Suprapubic skin (tissue), 4 donors: ENCODE data around the gene RAMAC. TPM values are rescaled to one million over a fixed set of nuclear protein-coding genes. Genes with fewer than 3 reads are reported as not detected.

Experiments
- DNase-seq, 2 donors: peaks; one replicate each; pipeline ENCODE4 v3.0.0-alpha.2; 2019; ENCODE audit warnings: low spot score in 2 of 2
- H3K27ac ChIP-seq: fragments of 200-600 bp; sonication (generic); one replicate; pipeline ENCODE4 v1.5.1; 2019
- H3K27me3 ChIP-seq: fragments of 200-600 bp; sonication (generic); one replicate; pipeline ENCODE4 v1.5.1; 2019
- H3K36me3 ChIP-seq: fragments of 200-600 bp; sonication (generic); one replicate; pipeline ENCODE4 v1.5.1; 2019
- H3K4me1 ChIP-seq: fragments of 200-600 bp; sonication (generic); one replicate; pipeline ENCODE4 v1.5.1; 2019
- H3K4me3 ChIP-seq: fragments of 200-600 bp; sonication (generic); one replicate; pipeline ENCODE4 v1.5.1; 2019; ENCODE audit warnings: mild to moderate bottlenecking
- H3K9me3 ChIP-seq: fragments of 200-600 bp; sonication (generic); one replicate; pipeline ENCODE4 v1.5.1; 2019
- CTCF ChIP-seq, 2 donors: fragments of 200-600 bp in 1 of 2; fragments of 450-650 bp in 1 of 2; sonication (generic) in 1 of 2; IDR thresholded peaks; one replicate each; pipeline ENCODE4 v1.5.1; 2016 to 2019; ENCODE audit warnings: antibody characterized with exemption in 2 of 2, mild to moderate bottlenecking in 1 of 2, moderate library complexity in 1 of 2
- EP300 ChIP-seq: sonication (generic); formaldehyde crosslinking; IDR thresholded peaks from one replicate; pipeline ENCODE4 v1.6.1; 2017; ENCODE audit warnings: antibody characterized with exemption
- POLR2A ChIP-seq, 2 donors: fragments of 450-650 bp; IDR thresholded peaks; one replicate each; pipeline ENCODE4 v1.6.1; 2017; ENCODE audit warnings: antibody characterized with exemption in 2 of 2, mild to moderate bottlenecking in 2 of 2, moderate library complexity in 2 of 2
- POLR2AphosphoS5 ChIP-seq, 3 donors: sonication (generic); formaldehyde crosslinking; IDR thresholded peaks; one replicate each; pipeline ENCODE4 v1.6.1; 2017; ENCODE audit warnings: antibody characterized with exemption in 3 of 3
- WGBS: methylation state at CpG from one replicate; pipeline ENCODE4 v1.1.5; 2018; 5-methylcytosine and 5-hydroxymethylcytosine counted together
- total RNA-seq, 4 donors: library from RNA; depleted of rRNA; stranded (reverse); fragments of >200 nt; gene quantifications; one replicate each; pipeline ENCODE4 v1.1.0, GENCODE V29; 2016

RAMAC gene
- total RNA-seq, 4 donors from 2014 or later: 15.9 to 37.0 (median 22.1) TPM

- TF ChIP-seq EP300 (no peak), POLR2A (IDR thresholded peaks at IDR 0.05) (no peak), POLR2AphosphoS5 (IDR thresholded peaks at IDR 0.05) (no peak), CTCF (IDR thresholded peaks at IDR 0.05) (no peak)
- Histone ChIP-seq H3K27me3 (no peaks in the 10 kb centered on the region), H3K4me1 (peaks cover 3% of the 10 kb centered on the region), H3K4me3 (no peak overlapping the region), H3K9me3 (no peaks in the 10 kb centered on the region), H3K27ac (no peak overlapping the region), H3K36me3 (no peaks in the 10 kb centered on the region)
- WGBS: 61% methylated on average over 3 of the region's 3 CpGs
- no peak for DNase-seq
Observed at GRCh38 chr15:82943176-82943575, 42.8 kb upstream of the RAMAC start.

- Histone ChIP-seq H3K27me3 (no peaks in the 10 kb centered on the region), H3K36me3 (no peaks in the 10 kb centered on the region), H3K9me3 (no peaks in the 10 kb centered on the region), H3K27ac (no peak overlapping the region), H3K4me1 (peaks cover 3% of the 10 kb centered on the region), H3K4me3 (no peak overlapping the region)
- no peak for DNase-seq
- 79% methylated on average over 5 of the region's 5 CpGs for whole genome bisulfite sequencing
- TF ChIP-seq POLR2A (IDR thresholded peaks at IDR 0.05) (no peak), CTCF (IDR thresholded peaks at IDR 0.05) (no peak)
Observed at GRCh38 chr15:82944056-82944455, 42.0 kb upstream of the RAMAC start.

- Histone ChIP-seq H3K4me1 (peaks cover 3% of the 10 kb centered on the region), H3K27me3 (no peaks in the 10 kb centered on the region), H3K9me3 (no peaks in the 10 kb centered on the region), H3K36me3 (no peaks in the 10 kb centered on the region), H3K4me3 (no peak overlapping the region), H3K27ac (no peak overlapping the region)
- 80% methylated on average over 5 of the region's 5 CpGs for WGBS
- no peak for TF ChIP-seq POLR2AphosphoS5 (IDR thresholded peaks at IDR 0.05)
- TF ChIP-seq POLR2A (IDR thresholded peaks at IDR 0.05): no peak
- no peak for TF ChIP-seq EP300
- TF ChIP-seq CTCF (IDR thresholded peaks at IDR 0.05): no peak
- DNase-seq: no peak
Observed at GRCh38 chr15:82944821-82945220, 41.2 kb upstream of the RAMAC start.

- WGBS: 77% methylated on average over 5 of the region's 5 CpGs
- H3K27ac ChIP-seq: no peak overlapping the region
Observed at GRCh38 chr15:82945326-82945725, 40.7 kb upstream of the RAMAC start.

GRCh38 chr15:82946155-82946701, 39.8 kb upstream of the RAMAC start:
- Histone ChIP-seq H3K27ac (no peak overlapping the region), H3K4me3 (no peak overlapping the region), H3K4me1 (peaks cover 3% of the 10 kb centered on the region), H3K9me3 (no peaks in the 10 kb centered on the region), H3K36me3 (no peaks in the 10 kb centered on the region), H3K27me3 (peaks cover 1% of the 10 kb centered on the region)
- no peak for DNase-seq
- 85% methylated on average over 8 of the region's 8 CpGs for WGBS
- no peak for TF ChIP-seq POLR2AphosphoS5 (IDR thresholded peaks at IDR 0.05)
- TF ChIP-seq CTCF (IDR thresholded peaks at IDR 0.05): no peak
- TF ChIP-seq POLR2A (IDR thresholded peaks at IDR 0.05): no peak
- TF ChIP-seq EP300: no peak

More at GRCh38 chr15:82945326-82945725, 40.7 kb upstream of the RAMAC start:
- no peak overlapping the region for H3K4me3 ChIP-seq
- no peaks in the 10 kb centered on the region for H3K9me3 ChIP-seq
- no peak for TF ChIP-seq POLR2AphosphoS5 (IDR thresholded peaks at IDR 0.05)
- TF ChIP-seq EP300: no peak
- TF ChIP-seq POLR2A (IDR thresholded peaks at IDR 0.05): no peak
- TF ChIP-seq CTCF (IDR thresholded peaks at IDR 0.05): no peak
- H3K27me3 ChIP-seq: no peaks in the 10 kb centered on the region
- peaks cover 3% of the 10 kb centered on the region for H3K4me1 ChIP-seq
- H3K36me3 ChIP-seq: no peaks in the 10 kb centered on the region
- no peak for DNase-seq
